ENCODE data around the gene AFM. TPM values are rescaled to one million over a fixed set of nuclear protein-coding genes. Genes with fewer than 3 reads are reported as not detected.

The AFM gene
- total RNA-seq, 1 experiment from 2014 or later: 2.5 TPM

DNA sequence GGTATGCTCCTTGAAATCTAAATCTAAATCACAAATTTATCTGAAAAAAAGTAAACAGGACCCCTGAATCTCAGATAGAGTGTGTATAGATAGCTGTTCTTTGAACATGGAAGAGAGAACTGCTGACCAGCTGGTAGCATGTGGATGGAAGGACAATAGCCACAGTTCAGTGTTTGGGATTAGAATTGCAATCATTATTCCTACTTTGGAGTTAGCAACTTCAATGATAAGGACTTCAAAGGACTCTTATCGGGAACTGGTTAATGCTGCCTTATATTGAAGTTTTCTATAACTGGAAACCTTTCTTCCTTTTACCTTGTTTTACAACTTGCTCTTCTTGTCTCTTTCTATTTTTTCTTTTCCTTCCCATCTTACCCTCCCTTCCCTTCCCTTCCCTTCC is 5.0 kb downstream of the AFM start:
- peak overlapping the region; percentile 10 for H3K4me3 Mint-ChIP-seq (ENCODE audit: unreplicated experiment)
- Histone ChIP-seq H3K4me3 (ENCODE audit: low read depth, low read length) (no peak overlapping the region), H3K9me3 (no peaks in the 10 kb centered on the region), H3K27me3 (replicated peaks; ENCODE audit: control insufficient read depth, insufficient read depth, low read length) (no peaks in the 10 kb centered on the region), H3K4me1 (peaks cover 27% of the 10 kb centered on the region), H3K36me3 (ENCODE audit: control insufficient read depth, insufficient read depth, low read length) (no peaks in the 10 kb centered on the region)
- TF ChIP-seq, protein P1, sequence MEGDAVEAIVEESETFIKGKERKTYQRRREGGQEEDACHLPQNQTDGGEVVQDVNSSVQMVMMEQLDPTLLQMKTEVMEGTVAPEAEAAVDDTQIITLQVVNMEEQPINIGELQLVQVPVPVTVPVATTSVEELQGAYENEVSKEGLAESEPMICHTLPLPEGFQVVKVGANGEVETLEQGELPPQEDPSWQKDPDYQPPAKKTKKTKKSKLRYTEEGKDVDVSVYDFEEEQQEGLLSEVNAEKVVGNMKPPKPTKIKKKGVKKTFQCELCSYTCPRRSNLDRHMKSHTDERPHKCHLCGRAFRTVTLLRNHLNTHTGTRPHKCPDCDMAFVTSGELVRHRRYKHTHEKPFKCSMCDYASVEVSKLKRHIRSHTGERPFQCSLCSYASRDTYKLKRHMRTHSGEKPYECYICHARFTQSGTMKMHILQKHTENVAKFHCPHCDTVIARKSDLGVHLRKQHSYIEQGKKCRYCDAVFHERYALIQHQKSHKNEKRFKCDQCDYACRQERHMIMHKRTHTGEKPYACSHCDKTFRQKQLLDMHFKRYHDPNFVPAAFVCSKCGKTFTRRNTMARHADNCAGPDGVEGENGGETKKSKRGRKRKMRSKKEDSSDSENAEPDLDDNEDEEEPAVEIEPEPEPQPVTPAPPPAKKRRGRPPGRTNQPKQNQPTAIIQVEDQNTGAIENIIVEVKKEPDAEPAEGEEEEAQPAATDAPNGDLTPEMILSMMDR (IDR thresholded peaks at IDR 0.05; ENCODE audit: insufficient read depth in 1 of 2, low read depth in 1 of 2, low read length in 1 of 2, severe bottlenecking in 1 of 2, unreplicated experiment in 1 of 2): no peak
- intact Hi-C loops (cut with micrococcal nuclease; ENCODE audit: unreplicated experiment): no loop called here
- H3K27ac Mint-ChIP-seq (ENCODE audit: unreplicated experiment): peak overlapping the region; percentile 79
- peaks cover 17% of the 10 kb centered on the region for H3K4me1 Mint-ChIP-seq (ENCODE audit: low read depth, unreplicated experiment)
- BruUV-seq (replicated peaks): no TSS peak
- CTCF ChIA-PET: interaction anchor here (0.6 kb wide), 1 partner anchor 13 kb away, joined by 3 read pairs; no protein-coding TSS in a partner anchor
- no peak for DNase-seq
- no peaks in the 10 kb centered on the region for H3K36me3 Mint-ChIP-seq (ENCODE audit: insufficient read depth, unreplicated experiment)
- H3K27me3 Mint-ChIP-seq (ENCODE audit: insufficient read depth, unreplicated experiment): no peaks in the 10 kb centered on the region
- POLR2A ChIA-PET: no interaction called here
- H3K9me3 Mint-ChIP-seq (ENCODE audit: unreplicated experiment): peaks cover 9% of the 10 kb centered on the region

DNA sequence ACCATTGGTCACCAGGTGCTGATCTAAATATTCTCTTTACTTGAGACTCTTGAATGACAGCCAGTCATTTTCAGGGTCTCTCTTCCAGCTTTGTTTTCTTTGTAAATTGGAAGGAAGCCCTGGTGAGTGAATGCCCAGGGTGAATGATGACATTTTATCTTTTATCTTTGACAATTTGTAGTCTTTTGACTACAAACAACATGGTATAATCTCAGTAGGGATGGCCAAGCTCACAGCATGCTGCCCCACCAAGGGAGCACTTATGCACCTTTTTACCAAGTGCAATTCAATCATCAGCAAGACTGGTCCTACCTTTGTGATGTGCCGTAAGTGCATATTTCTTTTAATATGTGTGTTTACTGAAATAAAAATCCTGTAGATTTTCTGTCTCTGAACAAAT is 5.7 kb downstream of the AFM start:
- ChIA-PET POLR2A (no interaction called here), CTCF (interaction anchor here (0.6 kb wide), 1 partner anchor 12 kb away, joined by 3 read pairs; no protein-coding TSS in a partner anchor)
- peaks cover 17% of the 10 kb centered on the region for H3K4me1 Mint-ChIP-seq (ENCODE audit: low read depth, unreplicated experiment)
- no TSS peak for BruUV-seq (replicated peaks)
- TF ChIP-seq, protein P1 (IDR thresholded peaks at IDR 0.05; ENCODE audit: insufficient read depth in 1 of 2, low read depth in 1 of 2, low read length in 1 of 2, severe bottlenecking in 1 of 2, unreplicated experiment in 1 of 2): no peak
- no peak overlapping the region for H3K4me3 Mint-ChIP-seq (ENCODE audit: unreplicated experiment)
- peak overlapping the region; percentile 79 for H3K27ac Mint-ChIP-seq (ENCODE audit: unreplicated experiment)
- no peaks in the 10 kb centered on the region for H3K27me3 Mint-ChIP-seq (ENCODE audit: insufficient read depth, unreplicated experiment)
- H3K4me1 ChIP-seq: peaks cover 21% of the 10 kb centered on the region
- no peak for DNase-seq
- no peaks in the 10 kb centered on the region for H3K9me3 ChIP-seq
- H3K9me3 Mint-ChIP-seq (ENCODE audit: unreplicated experiment): peaks cover 7% of the 10 kb centered on the region
- no peaks in the 10 kb centered on the region for H3K36me3 ChIP-seq (ENCODE audit: control insufficient read depth, insufficient read depth, low read length)
- no peaks in the 10 kb centered on the region for H3K36me3 Mint-ChIP-seq (ENCODE audit: insufficient read depth, unreplicated experiment)
- H3K27me3 ChIP-seq (replicated peaks; ENCODE audit: control insufficient read depth, insufficient read depth, low read length): no peaks in the 10 kb centered on the region
- intact Hi-C loops (cut with micrococcal nuclease; ENCODE audit: unreplicated experiment): no loop called here
- no peak overlapping the region for H3K4me3 ChIP-seq (ENCODE audit: low read depth, low read length)

DNA sequence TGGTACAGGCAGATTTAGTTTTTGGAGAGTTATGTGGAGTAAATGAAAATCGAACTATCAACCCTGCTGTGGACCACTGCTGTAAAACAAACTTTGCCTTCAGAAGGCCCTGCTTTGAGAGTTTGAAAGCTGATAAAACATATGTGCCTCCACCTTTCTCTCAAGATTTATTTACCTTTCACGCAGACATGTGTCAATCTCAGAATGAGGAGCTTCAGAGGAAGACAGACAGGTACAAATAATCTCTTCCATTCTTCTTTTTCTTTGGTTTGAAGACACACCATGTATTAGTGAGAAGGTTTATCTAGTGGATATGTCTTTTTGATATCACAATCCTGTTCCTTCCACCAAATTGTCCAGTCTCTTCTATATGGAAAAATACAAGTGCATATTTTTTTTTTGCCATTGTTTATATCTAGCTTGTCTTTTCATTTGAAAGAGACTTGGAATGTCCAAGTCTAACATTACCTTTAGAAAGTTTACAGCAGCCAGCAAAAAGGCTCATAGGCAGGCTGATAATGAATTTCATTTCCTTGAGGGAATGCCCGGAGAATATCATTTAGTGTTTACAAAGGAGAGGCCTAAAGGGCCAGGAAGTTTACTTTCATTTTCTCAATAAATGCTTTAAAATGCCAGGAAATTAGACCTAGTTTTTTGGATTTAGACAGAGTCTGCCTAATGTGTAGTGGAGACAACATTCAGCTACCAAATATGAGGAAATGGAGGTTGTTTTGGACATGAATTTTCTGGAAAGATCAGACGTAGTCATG is 18.6 kb downstream of the AFM start:
- POLR2A ChIA-PET: no interaction called here
- CTCF ChIA-PET: interaction anchor here (0.6 kb wide), 1 partner anchor 13 kb away, joined by 3 read pairs; no protein-coding TSS in a partner anchor
- H3K27ac Mint-ChIP-seq (ENCODE audit: unreplicated experiment): no peak overlapping the region
- no TSS peak for BruUV-seq (replicated peaks)
- H3K36me3 Mint-ChIP-seq (ENCODE audit: insufficient read depth, unreplicated experiment): no peaks in the 10 kb centered on the region
- H3K9me3 ChIP-seq: no peaks in the 10 kb centered on the region
- no peaks in the 10 kb centered on the region for H3K4me1 ChIP-seq
- H3K27me3 ChIP-seq (replicated peaks; ENCODE audit: control insufficient read depth, insufficient read depth, low read length): no peaks in the 10 kb centered on the region
- peaks cover 9% of the 10 kb centered on the region for H3K4me1 Mint-ChIP-seq (ENCODE audit: low read depth, unreplicated experiment)
- no peaks in the 10 kb centered on the region for H3K9me3 Mint-ChIP-seq (ENCODE audit: unreplicated experiment)
- DNase-seq: no peak
- H3K27me3 Mint-ChIP-seq (ENCODE audit: insufficient read depth, unreplicated experiment): no peaks in the 10 kb centered on the region
- TF ChIP-seq, protein P1 (IDR thresholded peaks at IDR 0.05; ENCODE audit: insufficient read depth in 1 of 2, low read depth in 1 of 2, low read length in 1 of 2, severe bottlenecking in 1 of 2, unreplicated experiment in 1 of 2): no peak
- H3K4me3 Mint-ChIP-seq (ENCODE audit: unreplicated experiment): no peak overlapping the region
- H3K4me3 ChIP-seq (ENCODE audit: low read depth, low read length): no peak overlapping the region
- H3K36me3 ChIP-seq (ENCODE audit: control insufficient read depth, insufficient read depth, low read length): no peaks in the 10 kb centered on the region
- intact Hi-C loops (cut with micrococcal nuclease; ENCODE audit: unreplicated experiment): no loop called here

Measured in Caco-2 (cell line).